Peyer's patch (tissue), 4 donors: ENCODE measurements around the gene AKAP13. TPM values are rescaled to one million over a fixed set of nuclear protein-coding genes. Genes with fewer than 3 reads are reported as not detected.
A peak's percentile ranks its signal among the peaks of the same experiment; 100 is the strongest.

Source experiments
- DNase-seq, 3 donors: peaks; one replicate each; pipeline ENCODE4 v3.0.0-alpha.2; 2017 to 2019
- H3K27ac ChIP-seq, 4 donors: fragments of 200-600 bp; sonication (generic); one replicate each; pipeline ENCODE4 v1.5.1; 2016 to 2019
- H3K27me3 ChIP-seq, 2 donors: fragments of 200-600 bp; sonication (generic); one replicate each; pipeline ENCODE4 v1.5.1; 2019
- H3K36me3 ChIP-seq, 3 donors: fragments of 200-600 bp; sonication (generic); one replicate each; pipeline ENCODE4 v1.5.1; 2016 to 2019
- H3K4me1 ChIP-seq, 4 donors: fragments of 200-600 bp; sonication (generic); one replicate each; pipeline ENCODE4 v1.5.1; 2016 to 2019
- H3K4me3 ChIP-seq, 4 donors: fragments of 200-600 bp; sonication (generic); 1 replicate in 3 of 4; 2 replicates in 1 of 4; pipeline ENCODE4 v1.5.1; 2016 to 2019; ENCODE audit warnings: mild to moderate bottlenecking in 1 of 4
- H3K9me3 ChIP-seq, 4 donors: fragments of 200-600 bp; sonication (generic); one replicate each; pipeline ENCODE4 v1.5.1; 2016 to 2019; ENCODE audit warnings: mild to moderate bottlenecking in 1 of 4
- CTCF ChIP-seq, 6 experiments: fragments of 450-650 bp in 4 of 6; fragments of 200-600 bp in 2 of 6; sonication (generic) in 1 of 6; IDR thresholded peaks; one replicate each; pipeline ENCODE4 v1.5.1; 2017 to 2019; ENCODE audit warnings: antibody characterized with exemption in 6 of 6, mild to moderate bottlenecking in 3 of 6, moderate library complexity in 1 of 6
- POLR2A ChIP-seq, 2 donors: fragments of 450-650 bp; IDR thresholded peaks; one replicate each; pipeline ENCODE4 v1.5.1; 2017; ENCODE audit warnings: antibody characterized with exemption in 2 of 2, mild to moderate bottlenecking in 2 of 2, moderate library complexity in 2 of 2
- total RNA-seq, 4 donors: library from RNA; depleted of rRNA; stranded (reverse); fragments of >200 nt; gene quantifications; one replicate each; pipeline ENCODE4 v1.1.0, GENCODE V29; 2016

AKAP13 gene
- total RNA-seq, 4 donors from 2014 or later, result 166 to 742 (median 242) TPM

GRCh38 chr15:85625166-85625830, 244.9 kb downstream of the AKAP13 start:
- no peaks in the 10 kb centered on the region for H3K9me3 ChIP-seq
- H3K36me3 ChIP-seq, result no peaks in the 10 kb centered on the region
- peaks cover 0 to 31% (median 6%) of the 10 kb centered on the region in 4 donors for H3K4me1 ChIP-seq
- no peak for DNase-seq
- peak overlapping the region; percentile 59 to 79 (median 74) for H3K27ac ChIP-seq
- TF ChIP-seq POLR2A (IDR thresholded peaks at IDR 0.05) (no peak), CTCF (IDR thresholded peaks at IDR 0.05) (no peak)
- H3K27me3 ChIP-seq, result no peaks in the 10 kb centered on the region
- H3K4me3 ChIP-seq, result no peak overlapping the region

GRCh38 chr15:85625856-85626255, 245.5 kb downstream of the AKAP13 start:
- no peak overlapping the region for H3K4me3 ChIP-seq
- no peaks in the 10 kb centered on the region for H3K27me3 ChIP-seq
- H3K9me3 ChIP-seq, result no peaks in the 10 kb centered on the region
- no peaks in the 10 kb centered on the region for H3K36me3 ChIP-seq
- peak overlapping the region; percentile 59 to 79 (median 74) for H3K27ac ChIP-seq
- no peak for TF ChIP-seq POLR2A (IDR thresholded peaks at IDR 0.05)
- no peak for DNase-seq
- H3K4me1 ChIP-seq, result peaks cover 0 to 31% (median 6%) of the 10 kb centered on the region in 4 donors

GRCh38 chr15:85627213-85627935, 247.0 kb downstream of the AKAP13 start:
- Histone ChIP-seq H3K4me3 (no peak overlapping the region), H3K4me1 (peaks cover 0 to 31% (median 6%) of the 10 kb centered on the region in 4 donors), H3K27me3 (no peaks in the 10 kb centered on the region), H3K27ac (peak overlapping the region in 3 of 4 donors; percentile 3 to 19 (median 13)), H3K9me3 (no peaks in the 10 kb centered on the region), H3K36me3 (no peaks in the 10 kb centered on the region)
- no peak for DNase-seq
- TF ChIP-seq CTCF (IDR thresholded peaks at IDR 0.05) (no peak), POLR2A (IDR thresholded peaks at IDR 0.05) (no peak)

GRCh38 chr15:85630311-85630710, 249.9 kb downstream of the AKAP13 start:
- H3K4me1 ChIP-seq, result peaks cover 0 to 22% (median under 1%) of the 10 kb centered on the region in 4 donors
- H3K9me3 ChIP-seq, result no peaks in the 10 kb centered on the region

GRCh38 chr15:85631018-85631417, 250.6 kb downstream of the AKAP13 start:
- Histone ChIP-seq H3K27me3 (no peaks in the 10 kb centered on the region), H3K9me3 (no peaks in the 10 kb centered on the region), H3K27ac (peak overlapping the region in 1 of 4 donors; percentile 4), H3K36me3 (no peaks in the 10 kb centered on the region), H3K4me1 (peaks cover 0 to 17% (median 0%) of the 10 kb centered on the region in 4 donors), H3K4me3 (no peak overlapping the region)
- TF ChIP-seq CTCF (IDR thresholded peaks at IDR 0.05) (no peak), POLR2A (IDR thresholded peaks at IDR 0.05) (no peak)
- DNase-seq, result no peak

More at GRCh38 chr15:85630311-85630710, 249.9 kb downstream of the AKAP13 start:
- no peaks in the 10 kb centered on the region for H3K27me3 ChIP-seq
- H3K36me3 ChIP-seq, result no peaks in the 10 kb centered on the region
- peak overlapping the region in 1 of 4 donors; percentile 9 for H3K27ac ChIP-seq
- no peak for DNase-seq
- TF ChIP-seq CTCF (IDR thresholded peaks at IDR 0.05), result no peak
- no peak for TF ChIP-seq POLR2A (IDR thresholded peaks at IDR 0.05)
- H3K4me3 ChIP-seq, result no peak overlapping the region

- H3K36me3 ChIP-seq, result no peaks in the 10 kb centered on the region
- H3K4me1 ChIP-seq, result peaks cover 0 to 7% (median 0%) of the 10 kb centered on the region in 4 donors
- no peaks in the 10 kb centered on the region for H3K9me3 ChIP-seq
- TF ChIP-seq POLR2A (IDR thresholded peaks at IDR 0.05) (no peak), CTCF (IDR thresholded peaks at IDR 0.05) (no peak)
- H3K27ac ChIP-seq, result no peak overlapping the region
- DNase-seq, result no peak
- H3K4me3 ChIP-seq, result no peak overlapping the region
- no peaks in the 10 kb centered on the region for H3K27me3 ChIP-seq
Measured at GRCh38 chr15:85632014-85632413, 251.6 kb downstream of the AKAP13 start.
